Calu3 (cell line): ENCODE results near the gene ZSWIM2. TPM values are rescaled to one million over a fixed set of nuclear protein-coding genes. Genes with fewer than 3 reads are reported as not detected.

ENCODE experiments used
- BruUV-seq: library from RNA; stranded (reverse); fragments of 400-500 nt; replicated peaks from 2 replicates; lab custom pipeline; 2021; lab: Mats Ljungman, UMichigan
- CTCF ChIA-PET: fragments of 300-600 bp; sonication (Branson Sonifier 250); formaldehyde crosslinking; loops from one replicate; lab custom pipeline; 2022; ENCODE audit warnings: antibody characterized with exemption; lab: Charles Lee
- DNase-seq: peaks from one replicate; pipeline ENCODE4 v3.0.0; 2022
- H3K27ac Mint-ChIP-seq: one replicate; pipeline ENCODE4 v1.8.0; 2022; ENCODE audit warnings: mixed read lengths; ENCODE audit not compliant: unreplicated experiment
- H3K27me3 Mint-ChIP-seq: one replicate; pipeline ENCODE4 v1.8.0; 2022; ENCODE audit warnings: mixed read lengths; ENCODE audit not compliant: unreplicated experiment
- H3K36me3 Mint-ChIP-seq: one replicate; pipeline ENCODE4 v1.8.0; 2022; ENCODE audit warnings: mild to moderate bottlenecking, moderate library complexity, mixed read lengths; ENCODE audit not compliant: insufficient read depth, unreplicated experiment
- H3K4me1 Mint-ChIP-seq: one replicate; pipeline ENCODE4 v1.8.0; 2022; ENCODE audit warnings: mild to moderate bottlenecking, low read depth, mixed read lengths; ENCODE audit not compliant: unreplicated experiment
- H3K4me3 Mint-ChIP-seq: one replicate; pipeline ENCODE4 v1.8.0; 2022; ENCODE audit warnings: mild to moderate bottlenecking, low read depth, moderate library complexity, mixed read lengths; ENCODE audit not compliant: unreplicated experiment
- H3K9me3 Mint-ChIP-seq: one replicate; pipeline ENCODE4 v1.8.0; 2022; ENCODE audit warnings: low read depth, mixed read lengths; ENCODE audit not compliant: unreplicated experiment
- CTCF ChIP-seq: fragments of 200-600 bp; IDR thresholded peaks from one replicate; pipeline ENCODE4 v1.8.0; 2022; ENCODE audit warnings: antibody characterized with exemption; ENCODE audit not compliant: unreplicated experiment
- intact Hi-C: fragments of 100-400 bp; cut with micrococcal nuclease; formaldehyde crosslinking; loops from one replicate; pipeline ENCODE4 v1.10.0; 2022; ENCODE audit not compliant: unreplicated experiment
- total RNA-seq: library from RNA; stranded (reverse); gene quantifications from 2 replicates; pipeline ENCODE4 v1.2.3, GENCODE V29; 2022

The ZSWIM2 gene
- total RNA-seq, 1 experiment from 2014 or later = not detected

- Mint-ChIP-seq H3K27me3 (no peaks in the 10 kb centered on the region), H3K9me3 (no peaks in the 10 kb centered on the region), H3K36me3 (no peaks in the 10 kb centered on the region), H3K4me1 (peaks cover 9% of the 10 kb centered on the region), H3K27ac (no peak overlapping the region), H3K4me3 (no peak overlapping the region)
- CTCF ChIA-PET = no interaction called here
- no TSS peak for BruUV-seq
- DNase-seq = no peak
- TF ChIP-seq CTCF = no peak
- intact Hi-C loops = loop anchor here (5.0 kb wide), 1 partner anchor 145 kb away; no protein-coding TSS in a partner anchor
Observed at GRCh38 chr2:186841940-186842339, 7.0 kb downstream of the ZSWIM2 start.

DNA sequence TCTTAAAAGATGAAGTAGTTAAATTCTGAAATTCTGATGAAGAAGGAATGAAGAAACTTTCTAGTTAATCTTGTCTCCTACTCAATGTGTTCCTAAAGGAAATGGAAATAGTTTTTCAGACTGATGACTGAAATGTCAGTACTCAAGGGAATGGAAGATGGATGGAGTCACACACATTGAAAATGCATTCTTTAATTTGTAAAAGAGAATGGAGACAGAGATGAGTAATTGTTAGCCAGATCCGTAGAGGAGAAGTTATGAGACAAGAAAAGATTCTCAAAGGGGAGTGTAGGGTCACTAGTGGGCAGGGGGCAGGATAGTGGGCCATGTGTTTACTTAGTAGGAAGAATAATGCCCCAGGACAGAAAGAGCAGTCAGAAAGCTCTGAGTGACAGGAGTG is 13.3 kb downstream of the ZSWIM2 start:
- Mint-ChIP-seq H3K27me3 (no peaks in the 10 kb centered on the region), H3K4me1 (no peaks in the 10 kb centered on the region), H3K9me3 (no peaks in the 10 kb centered on the region), H3K4me3 (no peak overlapping the region), H3K27ac (no peak overlapping the region), H3K36me3 (no peaks in the 10 kb centered on the region)
- CTCF ChIA-PET = no interaction called here
- DNase-seq = no peak
- no TSS peak for BruUV-seq
- no peak for TF ChIP-seq CTCF
- intact Hi-C loops = no loop called here

DNA sequence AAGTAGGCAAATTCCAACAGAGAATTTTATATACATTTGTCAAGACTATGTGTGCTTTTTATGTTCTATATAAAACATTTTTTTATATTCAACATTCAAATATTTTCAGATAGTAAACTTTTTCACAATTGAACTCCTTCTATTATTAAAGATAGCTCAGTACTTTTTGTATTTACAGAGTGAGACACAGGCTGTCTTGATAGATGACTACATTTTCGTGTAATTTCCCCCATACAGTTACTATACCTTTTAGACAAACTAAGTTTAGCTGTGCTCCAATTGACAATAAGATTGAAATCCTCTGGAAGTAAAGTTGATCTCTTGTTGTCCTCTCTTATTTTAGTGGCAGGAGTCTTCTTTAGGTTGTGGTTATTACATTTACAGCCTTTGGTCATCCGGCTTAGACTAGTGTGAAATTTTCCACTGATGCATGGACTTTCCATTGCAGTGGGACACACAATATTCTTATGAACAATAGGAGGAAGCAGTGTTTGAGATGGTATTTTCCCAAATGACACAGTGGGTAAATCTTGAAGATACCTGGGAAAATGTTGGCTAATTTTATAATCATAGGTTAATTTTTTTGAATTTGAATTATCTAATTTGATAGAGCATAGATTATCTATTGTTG is 21.0 kb downstream of the ZSWIM2 start:
- no peaks in the 10 kb centered on the region for H3K36me3 Mint-ChIP-seq
- CTCF ChIA-PET = no interaction called here
- H3K27ac Mint-ChIP-seq = no peak overlapping the region
- H3K4me1 Mint-ChIP-seq = no peaks in the 10 kb centered on the region
- BruUV-seq = no TSS peak
- no peaks in the 10 kb centered on the region for H3K27me3 Mint-ChIP-seq
- intact Hi-C loops = no loop called here
- no peak overlapping the region for H3K4me3 Mint-ChIP-seq
- peaks cover 4% of the 10 kb centered on the region for H3K9me3 Mint-ChIP-seq
- TF ChIP-seq CTCF = no peak
- DNase-seq = no peak

GRCh38 chr2:186827411-186827810 is 21.6 kb downstream of the ZSWIM2 start:
- intact Hi-C loops = no loop called here
- Mint-ChIP-seq H3K9me3 (peaks cover 4% of the 10 kb centered on the region), H3K4me1 (no peaks in the 10 kb centered on the region), H3K36me3 (no peaks in the 10 kb centered on the region), H3K27ac (no peak overlapping the region), H3K4me3 (no peak overlapping the region), H3K27me3 (no peaks in the 10 kb centered on the region)
- CTCF ChIA-PET = no interaction called here
- no TSS peak for BruUV-seq
- no peak for TF ChIP-seq CTCF
- DNase-seq = no peak
